Mesodermal cell (in vitro differentiated cells): ENCODE results near the gene COQ5.
"Not testable (repeated sequence)": the region's sequence is repeated elsewhere in the genome, so short reads cannot be mapped to it uniquely, and the experiment has no call there.

Experiments used
- H3K27ac ChIP-seq: 2 replicates; pipeline ENCODE4 v1.7.0; 2013; ENCODE audit warnings: mild to moderate bottlenecking, low read depth, low read length, moderate library complexity; ENCODE audit not compliant: severe bottlenecking
- H3K36me3 ChIP-seq: 2 replicates; pipeline ENCODE4 v1.7.1; 2013; ENCODE audit warnings: mild to moderate bottlenecking, low read length, moderate library complexity; ENCODE audit not compliant: control insufficient read depth, insufficient read depth
- H3K4me1 ChIP-seq: one replicate; pipeline ENCODE4 v1.7.1; 2013; ENCODE audit warnings: mild to moderate bottlenecking, low read length; ENCODE audit not compliant: insufficient read depth, control insufficient read depth, poor library complexity, severe bottlenecking
- H3K4me3 ChIP-seq: 2 replicates; pipeline ENCODE4 v1.7.0; 2013; ENCODE audit warnings: low read length, control low read depth, mild to moderate bottlenecking; ENCODE audit not compliant: insufficient read depth, poor library complexity, severe bottlenecking; ENCODE audit errors: extremely low read depth
- H3K9me3 ChIP-seq: 2 replicates; pipeline ENCODE4 v1.7.1; 2013; ENCODE audit warnings: mild to moderate bottlenecking, low read length, moderate library complexity; ENCODE audit not compliant: control insufficient read depth
- WGBS, 2 experiments: methylation state at CpG; one replicate each; pipeline ENCODE4 v1.1.5; 2013; ENCODE audit warnings: missing lambda C conversion rate in 2 of 2; ENCODE audit not compliant: insufficient coverage in 2 of 2; 5-methylcytosine and 5-hydroxymethylcytosine counted together

The COQ5 gene

GRCh38 chr12:120529641-120530417 lies 871 bp upstream of the COQ5 start:
- Histone ChIP-seq H3K36me3 (peaks cover 4% of the 10 kb centered on the region), H3K9me3 (no peaks in the 10 kb centered on the region), H3K4me1 (peaks cover 3% of the 10 kb centered on the region), H3K4me3 (peak overlapping the region; percentile 61), H3K27ac (peak overlapping the region; percentile 93)
- 76 to 79% methylated on average over 6 to 16 of the region's 19 CpGs for WGBS, 2 experiments

- WGBS, 2 experiments, result 96 to 99% methylated on average over 8 to 9 of the region's 9 CpGs
- H3K9me3 ChIP-seq, result no peaks in the 10 kb centered on the region
- H3K4me3 ChIP-seq, result no peak overlapping the region
- peaks cover 22% of the 10 kb centered on the region for H3K36me3 ChIP-seq
- H3K4me1 ChIP-seq, result no peaks in the 10 kb centered on the region
- no peak overlapping the region for H3K27ac ChIP-seq
These were observed 6.4 kb downstream of the COQ5 start for GRCh38 chr12:120522568-120522967.

- H3K36me3 ChIP-seq, result peaks cover 44% of the 10 kb centered on the region
- 92 to 95% methylated on average over 7 to 8 of the region's 8 CpGs for WGBS, 2 experiments
- H3K4me3 ChIP-seq, H3K9me3 ChIP-seq, H3K4me1 ChIP-seq, H3K27ac ChIP-seq: not testable (repeated sequence)
These were observed 9.6 kb downstream of the COQ5 start for GRCh38 chr12:120519324-120519723.

GRCh38 chr12:120515496-120515895 lies 13.5 kb downstream of the COQ5 start:
- peaks cover 46% of the 10 kb centered on the region for H3K36me3 ChIP-seq
- WGBS, 2 experiments, result 95 to 100% methylated on average over 2 of the region's 2 CpGs
- H3K27ac ChIP-seq, result no peak overlapping the region
- no peaks in the 10 kb centered on the region for H3K4me1 ChIP-seq
- no peak overlapping the region for H3K4me3 ChIP-seq
- no peaks in the 10 kb centered on the region for H3K9me3 ChIP-seq

GRCh38 chr12:120514002-120514401 lies 15.0 kb downstream of the COQ5 start:
- 90 to 94% methylated on average over 4 of the region's 7 CpGs for WGBS, 2 experiments
- H3K4me1 ChIP-seq, result no peaks in the 10 kb centered on the region
- no peak overlapping the region for H3K4me3 ChIP-seq
- no peak overlapping the region for H3K27ac ChIP-seq
- H3K9me3 ChIP-seq, result no peaks in the 10 kb centered on the region
- peaks cover 59% of the 10 kb centered on the region for H3K36me3 ChIP-seq

DNA sequence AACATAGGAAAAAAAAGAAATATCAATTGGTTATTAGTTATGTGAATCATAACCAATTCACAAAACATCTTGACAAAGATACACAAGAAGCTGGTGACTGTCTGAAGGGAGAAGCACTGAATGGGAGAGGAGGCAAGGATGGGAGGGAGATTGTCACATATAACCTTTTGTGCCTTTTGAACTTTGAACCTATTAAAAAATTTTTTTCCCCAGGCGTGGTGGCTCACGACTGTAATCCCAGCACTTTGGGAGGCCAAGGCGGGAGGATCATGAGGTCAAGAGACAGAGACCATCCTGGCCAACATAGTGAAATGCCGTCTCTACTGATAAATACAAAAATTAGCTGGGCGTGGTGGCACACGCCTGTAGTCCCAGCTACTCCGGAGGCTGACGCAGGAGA lies 20.4 kb downstream of the COQ5 start:
- H3K36me3 ChIP-seq, result peaks cover 59% of the 10 kb centered on the region
- no peaks in the 10 kb centered on the region for H3K4me1 ChIP-seq
- 97 to 98% methylated on average over 7 to 8 of the region's 8 CpGs for WGBS, 2 experiments

GRCh38 chr12:120504587-120504986 lies 24.4 kb downstream of the COQ5 start:
- Histone ChIP-seq H3K27ac (no peak overlapping the region), H3K36me3 (peaks cover 67% of the 10 kb centered on the region), H3K9me3 (no peaks in the 10 kb centered on the region), H3K4me3 (no peak overlapping the region), H3K4me1 (no peaks in the 10 kb centered on the region)
- 53 to 66% methylated on average over 2 of the region's 4 CpGs for WGBS, 2 experiments

More for the DNA sequence above, 20.4 kb downstream of the COQ5 start:
- Histone ChIP-seq H3K4me3 (no peak overlapping the region), H3K9me3 (no peaks in the 10 kb centered on the region), H3K27ac (no peak overlapping the region)

DNA sequence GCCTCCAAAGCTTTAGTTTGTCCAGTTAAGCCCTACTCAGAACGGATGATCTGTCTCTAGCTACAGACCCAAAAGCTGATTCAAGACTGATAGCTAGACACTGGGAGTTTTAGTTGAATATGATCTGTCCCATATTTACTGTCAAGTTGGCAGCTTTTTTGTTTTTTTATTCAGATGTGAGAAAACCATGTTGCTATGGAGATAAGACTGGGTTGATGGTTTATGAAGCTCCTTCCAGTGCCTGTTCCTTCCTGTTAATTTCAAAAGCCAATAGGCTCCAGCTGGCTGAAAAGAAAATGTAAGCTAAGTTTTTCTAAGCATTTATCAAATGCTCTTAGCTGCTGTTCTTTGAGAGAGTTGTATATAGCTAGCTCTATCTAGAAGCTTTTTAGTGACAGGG lies 28.4 kb downstream of the COQ5 start:
- no peaks in the 10 kb centered on the region for H3K9me3 ChIP-seq
- no peak overlapping the region for H3K27ac ChIP-seq
- no peak overlapping the region for H3K4me3 ChIP-seq
- WGBS, 2 experiments, result 83 to 100% methylated on average over 1 of the region's 1 CpG
- H3K4me1 ChIP-seq, result peaks cover 3% of the 10 kb centered on the region
- peaks cover 63% of the 10 kb centered on the region for H3K36me3 ChIP-seq

DNA sequence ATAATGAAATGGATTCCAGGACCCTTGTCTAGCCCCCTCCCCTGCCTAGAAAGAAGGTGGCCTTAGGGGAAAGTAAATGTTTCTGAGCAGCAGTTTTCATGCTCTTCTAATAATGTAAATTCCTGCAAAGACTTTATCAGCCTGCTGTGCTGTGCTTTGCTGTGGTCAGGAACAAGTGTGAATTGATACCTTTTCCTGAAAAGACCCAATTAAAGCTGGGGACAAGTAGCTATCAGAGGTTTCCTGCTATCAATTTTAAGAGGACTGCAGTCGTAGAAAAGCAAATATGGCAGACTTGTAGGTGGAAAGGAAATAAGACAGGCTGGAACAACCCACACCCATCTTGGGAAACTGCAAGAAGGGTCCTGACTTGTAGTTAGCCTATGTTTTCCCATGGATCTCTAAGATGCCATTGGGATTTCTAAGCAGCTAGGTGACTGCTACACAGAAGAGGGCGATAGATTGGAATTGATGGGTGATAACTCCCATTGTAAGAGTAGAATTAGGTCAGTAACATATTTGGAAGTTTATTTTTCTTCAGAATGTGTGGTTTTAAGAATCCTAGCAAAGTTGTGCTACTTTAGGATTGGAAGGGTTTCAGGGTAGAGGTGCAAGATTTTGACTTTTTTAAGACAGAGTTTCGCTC lies 30.0 kb downstream of the COQ5 start:
- no peak overlapping the region for H3K27ac ChIP-seq
- peaks cover 3% of the 10 kb centered on the region for H3K4me1 ChIP-seq
- 85 to 100% methylated on average over 2 to 3 of the region's 3 CpGs for WGBS, 2 experiments
- H3K4me3 ChIP-seq, result no peak overlapping the region
- peaks cover 57% of the 10 kb centered on the region for H3K36me3 ChIP-seq
- no peaks in the 10 kb centered on the region for H3K9me3 ChIP-seq

DNA sequence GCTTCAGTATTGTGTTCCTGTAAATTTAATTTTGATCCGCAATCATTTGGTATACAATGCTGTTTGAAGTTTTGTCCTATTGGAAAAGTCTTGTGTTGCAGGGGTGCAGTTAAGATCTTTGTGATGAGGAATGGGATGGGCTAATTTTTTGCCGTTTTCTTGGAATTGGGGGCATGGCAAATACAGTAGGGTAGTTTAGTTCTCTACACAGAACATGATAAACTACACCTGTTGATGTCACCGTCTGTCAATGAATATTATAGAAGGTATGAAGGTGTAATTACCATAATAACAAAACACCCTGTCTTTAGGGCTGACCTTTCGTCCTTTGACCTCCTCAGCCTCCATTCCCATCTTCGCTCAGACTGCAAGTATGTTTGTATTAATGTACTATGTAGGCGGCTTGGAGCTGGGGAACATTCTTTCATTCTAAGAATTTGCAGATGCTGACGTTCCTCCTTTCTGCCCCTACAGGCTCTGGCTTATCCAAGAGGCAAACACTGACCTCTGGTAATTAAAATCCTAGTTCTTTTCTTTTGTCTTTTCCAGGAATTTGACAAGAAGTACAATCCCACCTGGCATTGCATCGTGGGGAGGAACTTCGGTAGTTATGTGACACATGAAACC lies 31.3 kb downstream of the COQ5 start:
- 66% methylated on average over 5 of the region's 9 CpGs; no CpG with 5 or more reads in 1 of the 2 experiments for WGBS, 2 experiments
- H3K9me3 ChIP-seq, result no peaks in the 10 kb centered on the region

More for the DNA sequence above, 31.3 kb downstream of the COQ5 start:
- Histone ChIP-seq H3K36me3 (peaks cover 44% of the 10 kb centered on the region), H3K4me3 (peak overlapping the region; percentile 97), H3K4me1 (peaks cover 3% of the 10 kb centered on the region), H3K27ac (peak overlapping the region; percentile 10)
